NCI-H2081 treated with DMSO at 0.1 percent for 48 hours (cell line): ENCODE results near the gene PODN.

Experiments used
- DNase-seq: peaks from one replicate; lab custom pipeline; 2025; lab: John Stamatoyannopoulos, UW

The PODN gene

DNA sequence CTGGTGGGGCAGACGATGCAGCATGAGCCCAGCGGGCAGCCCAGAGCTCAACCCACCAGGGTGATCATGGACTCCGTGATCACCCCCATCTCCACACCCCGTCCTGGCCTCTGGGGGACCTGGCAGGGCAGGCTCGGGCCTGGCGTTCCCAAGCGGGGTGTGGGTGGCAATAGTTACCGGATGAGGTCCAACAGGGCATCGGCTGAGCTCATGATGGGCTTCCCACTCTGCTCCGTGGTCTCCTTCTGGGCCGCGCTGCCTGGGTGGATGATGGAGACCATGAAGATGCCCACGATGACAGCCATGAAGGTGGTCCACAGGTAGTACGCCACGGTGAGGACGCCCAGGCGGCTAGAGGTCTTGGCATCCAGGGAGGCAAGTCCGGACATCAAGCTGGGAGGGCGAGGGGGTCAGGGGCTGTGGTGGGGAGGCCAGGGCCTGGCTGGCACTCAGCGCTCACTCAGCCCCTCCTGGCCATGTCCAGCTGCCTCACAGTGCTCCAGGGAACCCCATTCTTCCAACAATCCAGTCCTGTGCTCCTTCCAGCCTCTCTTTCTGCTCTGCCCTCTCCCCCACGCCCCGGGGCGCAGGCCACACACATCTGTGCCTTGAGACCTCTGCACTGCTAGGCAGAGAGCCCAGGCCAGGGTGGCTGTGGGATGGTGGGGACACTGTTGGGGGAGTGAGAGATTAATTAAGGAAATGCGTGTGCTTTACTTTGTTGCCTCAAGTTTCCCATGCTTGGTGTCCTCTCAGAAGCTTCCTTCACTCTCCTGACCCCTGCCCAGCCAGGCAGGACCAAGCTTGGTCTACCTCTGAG lies 52.8 kb downstream of the PODN start:
- no peak for DNase-seq

DNA sequence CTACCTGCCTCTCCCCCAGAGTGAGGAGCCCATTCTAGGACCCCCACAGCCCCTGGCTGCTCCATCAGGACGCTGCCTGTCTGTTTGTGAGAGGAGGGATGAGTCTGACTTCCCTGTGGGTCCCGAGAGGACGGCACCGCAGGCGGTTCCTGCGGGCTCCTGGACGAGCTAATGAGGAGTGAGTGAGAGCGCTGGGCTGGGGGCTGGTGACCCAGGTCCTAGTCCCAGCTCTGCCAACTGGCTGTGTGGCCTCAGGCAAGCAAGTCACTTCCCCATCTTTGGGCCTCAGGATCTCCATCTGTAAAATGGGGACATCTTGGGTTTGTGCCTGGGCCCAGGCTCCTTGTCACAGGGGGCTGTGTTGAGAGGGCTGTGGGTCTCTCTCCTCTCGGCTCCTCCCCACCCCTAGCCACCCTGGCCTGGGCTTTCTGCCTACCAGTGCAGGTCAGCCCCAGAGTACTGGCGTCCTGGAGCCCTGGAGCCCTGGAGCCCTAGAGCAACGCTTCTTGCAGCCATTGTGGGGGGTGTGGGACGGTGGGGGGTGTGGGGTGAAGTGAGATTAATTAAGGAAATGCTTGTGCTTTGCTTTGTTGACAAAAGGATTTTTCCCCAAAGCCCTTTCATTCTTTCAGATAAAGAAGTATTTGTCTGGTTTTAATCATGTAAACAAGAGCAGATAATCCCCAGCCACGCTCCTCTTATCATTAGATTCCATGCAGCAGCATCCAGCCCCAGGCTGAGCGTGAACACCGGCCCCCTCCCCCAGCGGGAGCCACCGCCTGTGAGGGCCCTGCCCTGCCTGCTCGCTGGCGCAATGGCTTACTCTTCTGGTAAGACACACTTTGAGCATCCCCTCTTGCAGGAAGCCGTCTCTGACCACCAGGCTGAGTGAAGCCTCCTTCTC lies 53.6 kb downstream of the PODN start:
- DNase-seq = no peak

DNA sequence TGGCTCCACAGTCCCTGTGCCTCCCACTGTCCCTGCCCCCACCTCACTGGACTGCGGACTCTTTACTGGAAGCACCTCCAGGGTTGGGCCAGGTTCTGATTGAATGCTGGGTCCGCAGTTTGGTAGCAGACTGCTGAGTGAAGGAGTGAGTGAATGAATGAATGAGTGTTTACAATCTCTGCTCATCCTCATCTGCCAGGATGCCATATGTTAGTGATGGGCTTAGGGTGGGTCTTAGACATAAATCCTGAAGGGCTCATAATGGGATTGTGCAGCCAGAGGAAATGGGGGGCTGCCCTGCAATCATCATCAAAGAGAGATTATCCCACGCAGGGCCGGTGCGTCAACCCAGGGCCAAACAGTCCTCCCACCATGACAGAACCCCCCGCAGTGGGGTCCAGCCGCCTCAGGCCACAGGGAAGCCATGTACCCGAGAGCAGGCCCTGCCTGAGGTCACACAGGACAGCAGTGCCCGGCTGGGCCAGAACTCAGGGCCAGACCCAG lies 54.3 kb downstream of the PODN start:
- DNase-seq = no peak

DNA sequence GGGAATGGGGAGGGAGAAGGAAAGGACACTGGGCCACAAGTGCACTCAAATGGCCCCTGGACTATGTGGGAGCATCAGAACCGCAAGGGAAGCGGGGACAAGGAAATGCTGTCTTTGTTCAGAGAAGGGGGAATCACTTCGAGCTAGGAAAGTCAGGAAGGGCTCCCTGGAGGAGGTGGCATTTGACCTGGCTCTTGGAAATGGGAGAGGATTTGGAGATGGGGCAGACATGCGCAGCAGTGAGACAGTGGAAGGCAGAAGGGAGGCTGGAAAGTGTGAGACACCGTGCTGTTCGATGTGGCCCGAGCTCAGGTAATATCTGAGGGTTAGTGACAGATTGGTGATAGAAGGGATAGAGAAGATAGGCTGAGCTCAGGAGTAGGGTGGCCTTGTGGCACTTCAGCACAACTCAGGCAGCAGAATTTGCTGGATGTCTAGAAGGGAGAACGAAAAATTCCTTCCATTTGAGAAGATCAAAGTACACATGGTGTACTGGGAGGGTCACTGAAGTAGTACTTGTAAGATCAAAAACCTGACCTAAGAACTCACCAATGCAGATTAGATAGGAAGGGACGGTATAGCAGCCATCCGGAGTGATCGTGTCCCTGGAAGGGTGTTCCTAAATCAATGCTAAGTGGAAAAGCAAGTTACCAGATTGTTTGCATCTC lies 55.1 kb downstream of the PODN start:
- DNase-seq = no peak

DNA sequence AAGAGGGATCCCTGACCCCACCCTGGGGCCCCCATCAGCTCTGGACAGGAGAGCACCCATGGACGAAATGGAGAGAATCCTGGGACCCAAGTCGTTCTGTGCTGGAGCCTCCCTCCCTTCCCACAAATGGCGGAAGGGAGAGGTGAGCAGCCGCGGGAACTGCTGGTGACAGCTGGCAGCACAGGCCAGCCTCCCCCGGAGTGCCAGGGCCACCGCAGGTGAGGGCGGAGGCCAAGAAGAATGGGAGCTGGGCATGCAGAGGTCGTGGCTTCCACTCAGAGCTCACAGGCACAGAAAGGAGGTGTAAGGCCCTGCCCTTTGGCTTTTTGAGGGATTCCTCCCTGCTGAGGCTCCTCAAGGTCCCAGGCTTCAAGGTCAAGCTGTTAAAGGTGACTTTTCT lies 55.8 kb downstream of the PODN start:
- no peak for DNase-seq

DNA sequence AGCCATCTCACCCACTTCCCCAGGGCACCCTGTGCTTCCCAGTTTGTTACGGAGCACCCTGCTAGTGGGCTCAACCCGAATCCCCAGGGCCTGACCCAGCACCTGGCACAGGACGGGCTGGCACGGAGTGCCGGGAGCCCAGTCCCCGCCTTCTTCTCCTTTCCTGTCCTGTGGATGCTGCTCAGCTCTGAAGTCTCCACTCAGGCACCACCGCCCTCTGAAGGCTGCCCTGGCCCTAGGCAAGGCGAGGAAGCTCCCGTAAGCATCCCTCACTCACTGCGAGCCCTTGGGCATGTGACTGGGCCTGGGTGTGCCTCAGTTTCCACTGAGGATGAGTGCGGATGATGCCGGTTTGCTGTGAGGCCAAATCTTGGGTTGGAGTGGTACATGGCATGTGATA lies 58.6 kb downstream of the PODN start:
- DNase-seq = no peak

DNA sequence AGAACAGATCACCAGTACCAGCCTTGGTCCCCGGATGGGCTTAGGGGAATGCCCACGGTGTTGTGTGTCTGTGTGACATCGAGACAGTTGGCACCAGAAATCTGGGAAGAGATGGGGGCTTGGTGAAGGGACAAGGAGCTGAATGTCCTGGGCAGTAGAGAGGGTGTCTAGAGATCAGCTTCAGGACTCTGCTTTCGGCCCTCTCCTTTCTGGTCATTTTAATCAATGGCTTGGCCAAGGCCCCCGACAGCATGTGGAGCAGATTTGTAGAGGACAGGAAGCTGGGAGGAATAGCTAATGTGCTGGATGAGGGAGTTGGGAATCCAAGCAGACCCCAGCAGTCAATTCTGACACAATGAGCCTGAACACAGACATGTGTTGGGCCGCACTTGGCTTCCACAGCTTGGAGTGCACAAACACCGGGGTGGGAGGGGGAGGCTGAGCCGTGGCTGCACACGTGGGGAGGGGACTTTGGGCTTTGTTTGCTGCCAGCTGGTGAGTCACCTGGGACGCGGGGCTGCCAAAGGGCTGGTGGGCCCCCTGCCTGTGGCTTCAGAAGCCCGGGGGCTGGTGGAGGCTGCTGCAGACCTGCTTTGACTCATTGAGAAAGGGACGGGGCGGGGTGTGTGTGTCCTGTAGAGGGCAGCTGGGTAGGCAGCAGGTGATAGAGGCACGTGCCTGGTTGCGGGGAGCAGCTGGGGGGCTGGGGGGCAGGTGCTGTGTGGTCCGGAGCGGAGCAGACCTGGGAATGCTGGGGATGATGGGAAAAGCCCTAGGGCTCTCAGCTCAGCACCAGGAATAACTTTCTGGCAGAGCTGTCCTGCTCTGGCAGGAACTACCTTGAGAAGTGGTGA lies 59.5 kb downstream of the PODN start:
- no peak for DNase-seq

DNA sequence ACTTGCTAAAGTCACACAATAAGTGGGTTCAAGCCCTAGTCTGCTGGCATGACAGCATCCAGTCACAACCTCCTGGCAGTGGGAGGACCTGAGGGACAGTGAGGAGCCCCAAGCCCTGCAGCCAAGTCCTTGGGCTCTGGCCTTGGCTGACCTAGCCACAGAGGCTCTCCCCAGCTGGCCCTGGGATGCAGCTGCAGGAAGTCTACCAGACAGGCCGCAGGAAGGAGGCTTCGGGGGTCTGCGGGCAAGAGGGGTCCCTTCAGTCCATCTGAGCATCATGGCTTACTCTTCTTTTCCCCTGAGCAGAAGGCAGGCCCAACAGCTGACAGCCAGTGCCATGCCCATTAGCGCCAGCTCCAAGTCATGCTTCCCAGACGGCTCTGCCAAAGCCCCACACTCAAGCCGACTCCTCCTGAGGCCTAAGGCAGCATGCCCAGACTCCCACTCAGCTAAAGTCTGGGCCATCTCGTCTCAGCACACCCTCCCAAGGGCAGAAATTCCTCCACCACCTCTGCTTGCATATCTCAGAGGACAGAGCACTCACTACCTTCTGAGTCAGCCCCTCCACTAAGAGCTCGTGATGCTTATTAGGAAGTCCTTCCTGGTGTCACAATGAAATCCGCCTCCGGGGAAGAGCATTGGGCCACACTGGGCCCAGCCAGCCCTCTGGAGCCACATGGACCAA lies 60.3 kb downstream of the PODN start:
- no peak for DNase-seq

DNA sequence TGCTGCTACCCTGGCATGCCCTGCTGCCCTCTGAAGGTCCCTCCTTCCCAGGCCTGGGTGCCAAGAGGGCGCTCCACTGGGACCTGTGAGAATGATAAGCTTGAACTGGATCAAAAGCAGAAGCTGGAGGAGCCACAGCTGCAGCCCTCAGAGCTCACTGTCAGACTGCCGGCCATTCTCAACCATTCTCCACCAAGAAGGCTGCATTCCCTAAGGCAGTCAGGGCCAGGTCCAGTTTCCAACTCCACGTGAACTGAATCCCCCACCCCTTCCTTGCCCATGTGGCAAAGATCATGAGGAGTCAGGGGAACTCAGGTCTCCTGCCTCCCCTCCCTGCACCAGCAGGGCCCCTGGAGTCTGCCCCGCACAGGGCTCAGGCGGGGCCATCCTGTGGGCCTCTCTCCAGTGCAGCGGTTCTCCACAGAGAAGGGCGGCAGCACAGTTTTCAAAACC lies 61.0 kb downstream of the PODN start:
- DNase-seq = no peak

DNA sequence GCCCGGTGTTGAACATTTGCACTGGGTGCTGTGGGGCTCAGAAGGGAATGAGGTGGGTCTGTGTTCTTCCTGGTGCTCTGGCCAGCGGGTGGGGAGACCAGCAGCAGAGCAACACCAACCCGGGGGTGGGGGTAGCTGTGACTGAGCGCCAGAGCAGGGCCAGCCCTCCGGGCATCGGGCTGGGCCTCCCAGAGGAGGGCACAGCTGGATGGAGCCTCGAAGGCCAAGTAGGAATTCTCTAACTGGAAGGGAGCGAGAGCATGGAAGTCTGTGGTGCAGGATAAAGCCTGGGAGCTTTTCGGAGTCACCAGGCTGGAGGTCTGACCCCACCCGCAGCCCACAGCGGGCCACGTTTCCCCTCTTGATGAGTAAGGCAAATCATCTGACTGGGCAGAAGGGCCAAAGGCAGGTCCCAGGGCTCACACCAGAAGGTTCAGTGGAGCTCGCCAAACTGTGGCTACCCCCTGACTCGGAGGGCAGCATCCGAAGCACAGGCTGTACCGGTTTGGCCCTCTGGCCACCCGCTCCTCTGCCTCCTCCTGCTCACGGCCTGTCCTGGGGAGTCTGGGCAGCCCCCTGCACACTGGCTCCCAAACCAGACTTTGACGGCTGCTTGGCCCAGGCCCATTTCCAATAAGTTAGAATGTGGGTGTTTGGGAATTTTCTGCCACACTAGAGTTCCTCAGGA lies 61.6 kb downstream of the PODN start:
- no peak for DNase-seq

DNA sequence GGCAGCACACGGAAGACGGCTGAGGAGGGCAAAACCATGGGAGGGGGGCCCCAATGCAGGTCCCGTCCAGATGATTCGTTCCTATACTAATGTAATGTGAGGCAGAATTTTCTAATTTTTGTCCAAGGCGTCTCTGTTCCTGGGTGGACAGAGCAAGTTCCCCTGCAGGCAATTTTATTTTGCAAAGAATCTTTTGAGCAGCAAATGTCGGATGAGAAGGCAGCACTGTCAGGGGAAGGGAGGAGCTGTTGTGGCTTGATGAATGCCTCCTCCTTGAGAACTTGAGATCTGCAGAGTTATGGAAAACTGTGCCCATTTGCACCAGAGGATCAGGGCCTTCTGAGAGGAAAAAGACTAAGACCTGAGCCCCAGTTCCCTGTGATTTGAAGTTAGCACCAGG lies 63.1 kb downstream of the PODN start:
- no peak for DNase-seq

DNA sequence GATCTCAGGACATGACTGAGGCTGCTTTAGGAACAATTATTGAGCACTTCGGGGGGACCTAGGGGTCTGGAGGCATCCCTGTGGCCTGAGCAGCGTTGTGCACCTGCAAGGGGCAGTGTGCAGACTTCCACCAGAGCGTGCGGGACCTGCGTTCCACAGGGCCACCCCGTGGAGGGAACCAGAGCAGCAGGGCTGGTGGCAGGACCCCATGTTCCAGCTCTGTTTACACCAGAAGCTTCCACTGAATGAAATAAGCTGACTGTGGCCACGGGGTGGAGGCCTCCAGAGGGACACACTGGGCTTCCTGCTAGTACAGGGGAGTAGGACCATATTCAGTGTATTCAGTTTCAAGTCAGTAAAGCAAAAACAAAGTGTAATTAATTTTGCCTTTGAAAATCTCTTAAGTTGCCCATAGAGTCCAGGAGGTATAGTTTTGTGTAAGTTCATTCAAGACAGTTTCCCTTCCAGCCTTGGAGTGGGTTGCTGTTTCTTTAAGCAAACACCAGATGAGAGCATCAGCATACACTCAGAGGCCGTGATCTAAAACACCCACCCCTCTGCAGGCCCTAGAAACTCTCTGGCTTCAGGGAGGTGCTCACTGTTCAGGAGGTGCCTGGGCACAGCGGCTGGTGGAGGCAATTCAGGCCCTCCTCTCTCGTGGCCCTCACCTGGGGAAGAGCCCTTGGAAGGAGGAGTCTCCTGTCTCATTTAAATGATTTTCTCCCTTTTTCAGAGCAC lies 63.8 kb downstream of the PODN start:
- no peak for DNase-seq

DNA sequence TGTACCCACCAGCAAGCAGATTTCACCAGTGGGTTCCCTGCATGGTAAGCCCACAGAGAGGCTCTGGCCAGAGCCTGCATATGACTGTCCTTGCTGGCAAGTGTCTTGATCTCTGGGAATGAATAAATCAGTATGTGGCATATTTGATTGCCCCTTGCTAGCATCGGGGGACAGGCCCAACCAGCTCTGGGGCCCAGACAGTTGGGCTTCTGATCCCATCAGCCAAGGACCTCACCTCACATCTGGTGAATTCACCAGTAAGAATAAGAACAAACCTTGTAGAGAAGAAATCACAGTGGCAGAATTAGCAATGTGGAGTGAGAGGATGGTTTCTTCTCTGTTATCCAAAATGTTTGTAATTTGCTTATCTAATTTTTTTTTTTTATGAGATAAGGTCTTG lies 64.5 kb downstream of the PODN start:
- no peak for DNase-seq

DNA sequence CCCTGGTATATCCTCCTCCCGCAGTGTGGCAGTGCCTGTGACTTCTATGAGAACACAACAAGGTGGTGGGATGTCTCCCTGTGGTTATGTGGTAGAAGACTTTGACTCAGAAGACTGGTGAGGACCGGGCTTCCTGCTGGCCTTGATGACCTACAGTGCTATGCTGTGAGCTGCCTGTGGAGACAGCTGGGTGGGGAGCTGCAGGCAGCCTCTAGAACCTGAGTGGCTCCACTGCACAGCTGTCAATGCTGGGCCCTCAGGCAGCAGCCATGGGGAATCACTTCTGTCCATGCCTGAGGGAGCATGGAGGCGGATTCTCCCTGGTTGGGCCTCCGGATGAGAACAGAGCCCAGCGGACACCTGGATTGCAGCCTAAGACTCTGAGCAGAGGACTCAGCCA lies 65.5 kb downstream of the PODN start:
- DNase-seq = no peak

DNA sequence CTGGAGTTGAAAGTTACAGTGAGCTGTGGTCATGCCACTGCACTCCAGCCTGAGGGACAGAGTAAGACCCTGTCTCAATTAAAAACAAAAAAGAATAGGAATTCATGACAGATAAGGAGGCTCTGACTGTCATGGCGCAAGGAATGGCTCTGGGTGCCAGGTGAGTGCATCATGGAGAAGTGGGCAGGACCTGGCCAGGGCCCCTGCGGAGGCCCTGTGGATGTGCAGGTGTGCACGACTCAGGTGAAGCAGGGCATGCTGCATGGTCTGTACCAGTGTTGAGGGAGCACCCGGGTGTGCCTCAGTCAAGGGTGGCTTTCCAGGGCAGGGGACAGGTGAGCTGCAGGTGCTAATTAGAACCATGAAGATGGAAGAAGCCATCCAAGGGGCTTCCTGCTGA lies 66.4 kb downstream of the PODN start:
- no peak for DNase-seq

DNA sequence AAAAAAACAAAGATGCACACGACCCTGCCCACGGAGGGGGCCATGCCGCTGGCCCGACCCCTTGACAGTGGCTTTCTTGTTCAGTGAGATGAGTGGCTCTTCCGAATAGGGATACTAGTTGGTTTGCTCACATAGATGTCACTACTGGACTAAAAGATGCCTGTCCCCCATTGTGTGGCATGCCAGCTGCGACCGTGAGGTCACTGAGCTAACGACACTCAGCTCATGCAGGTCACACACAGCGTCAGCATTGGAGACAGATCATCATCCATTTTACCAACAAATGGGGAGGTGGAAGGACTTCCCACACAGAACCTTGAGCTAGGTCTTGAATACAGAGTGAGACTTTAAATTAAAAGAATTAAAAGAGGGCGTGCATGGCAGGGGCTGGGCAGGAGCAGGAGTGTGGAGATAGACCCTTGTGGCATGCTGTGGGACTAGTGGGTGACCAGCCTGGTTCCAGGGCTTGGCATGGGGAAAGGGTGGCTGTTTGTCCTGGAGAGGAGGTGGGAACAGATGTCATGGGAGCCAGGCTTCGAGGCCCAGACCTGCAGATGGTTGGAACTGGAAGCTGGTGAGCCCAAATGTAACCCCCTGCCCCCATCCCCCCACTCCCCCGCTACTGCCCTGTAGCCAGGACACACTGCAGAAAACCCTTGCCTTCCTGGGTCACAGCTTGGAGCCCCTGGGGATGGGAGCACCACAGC lies 68.0 kb downstream of the PODN start:
- no peak for DNase-seq

DNA sequence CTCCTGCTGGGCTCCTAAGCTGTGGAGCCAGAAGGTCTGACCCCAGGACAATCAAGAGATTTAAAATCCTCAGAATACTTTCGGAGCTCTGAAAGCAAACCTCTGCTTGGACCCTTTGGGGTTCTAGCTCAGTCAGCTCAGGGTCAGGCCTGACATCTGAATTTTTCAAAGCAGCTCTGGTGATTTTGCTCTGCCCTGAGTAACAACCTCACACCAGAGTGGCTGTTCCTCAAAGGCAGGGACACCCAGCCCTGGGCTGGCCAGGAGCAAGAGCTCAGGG lies 68.5 kb downstream of the PODN start:
- DNase-seq = no peak

DNA sequence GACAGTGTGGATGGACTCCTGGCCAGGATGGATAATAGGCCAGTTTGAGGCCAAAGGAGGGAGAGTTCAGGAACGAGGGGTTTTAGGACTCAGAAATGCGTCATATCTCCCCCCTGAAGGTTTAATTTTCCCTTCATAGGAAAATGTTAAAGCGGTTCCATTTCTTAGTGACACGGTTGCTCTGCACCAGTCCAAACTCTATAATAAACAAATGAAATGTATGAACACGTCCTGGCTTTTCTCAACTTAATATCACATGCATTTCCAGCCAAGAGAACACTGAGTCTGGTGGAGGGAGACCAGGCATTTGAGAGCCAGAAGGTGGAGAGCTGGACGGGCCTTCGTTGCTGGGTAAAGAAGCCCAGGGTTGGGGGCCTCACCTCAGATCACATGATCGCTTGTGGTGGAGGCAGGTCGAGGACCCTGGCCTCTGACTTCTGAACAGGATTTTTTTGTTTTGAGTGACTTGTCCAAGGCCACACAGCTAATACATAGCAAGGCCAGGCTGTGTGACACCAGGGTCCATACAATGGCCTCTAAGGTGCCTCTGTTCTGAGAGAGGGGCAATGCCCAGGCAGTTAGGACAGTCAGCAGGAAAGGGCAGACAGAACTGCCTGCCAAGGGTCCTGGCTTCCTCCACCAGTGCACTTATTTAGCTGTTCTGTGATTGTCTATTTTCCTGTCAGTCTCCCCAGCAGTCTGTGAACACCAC lies 69.0 kb downstream of the PODN start:
- DNase-seq = no peak

DNA sequence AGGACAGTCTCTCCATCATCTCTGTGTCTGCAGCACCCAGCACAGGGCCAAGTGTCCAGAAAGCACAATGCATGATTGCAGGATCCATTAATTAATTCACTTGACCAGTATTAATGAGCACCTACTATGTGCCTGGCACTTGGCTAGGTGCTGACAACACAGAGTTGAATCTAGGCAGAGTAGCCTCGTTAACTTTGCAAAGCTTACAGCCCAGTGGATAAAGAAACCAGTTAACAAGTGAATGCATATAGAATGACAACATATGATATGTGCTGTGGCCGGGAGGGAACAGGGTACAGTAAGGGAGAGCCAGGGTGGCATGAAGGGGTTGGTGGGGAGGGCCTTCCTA lies 69.6 kb downstream of the PODN start:
- no peak for DNase-seq
